ENCODE measurements around the gene MAOA.
"Not testable (repeated sequence)": the region's sequence is repeated elsewhere in the genome, so short reads cannot be mapped to it uniquely, and the experiment has no call there.

Gene MAOA

DNA sequence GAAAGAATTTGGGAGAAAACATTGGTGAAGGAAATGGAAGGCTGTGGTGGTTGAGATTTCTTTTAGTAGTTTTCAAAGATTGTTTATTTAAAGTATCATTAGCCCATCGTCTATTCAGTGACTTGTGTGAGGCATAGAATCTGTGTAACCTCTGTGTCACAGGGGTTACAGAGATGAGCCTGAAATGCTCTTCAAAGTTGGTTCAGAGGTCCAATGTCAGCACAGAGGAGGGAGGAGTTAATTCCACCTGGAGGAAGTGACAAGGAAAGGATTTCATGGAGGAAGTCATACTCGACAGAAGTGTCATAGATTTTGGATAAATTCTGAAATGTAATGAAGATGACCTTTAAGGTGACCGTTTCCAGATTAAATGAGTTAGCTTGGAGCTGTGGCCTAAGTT is 8.2 kb downstream of the MAOA start:
- DNase-seq = no peak

- DNase-seq = no peak
These were observed 8.6 kb downstream of the MAOA start for GRCh38 chrX:43664708-43665107.

GRCh38 chrX:43666311-43666912 is 10.3 kb downstream of the MAOA start:
- DNase-seq = no peak

GRCh38 chrX:43675965-43676628 is 20.0 kb downstream of the MAOA start:
- DNase-seq = not testable (repeated sequence)

DNA sequence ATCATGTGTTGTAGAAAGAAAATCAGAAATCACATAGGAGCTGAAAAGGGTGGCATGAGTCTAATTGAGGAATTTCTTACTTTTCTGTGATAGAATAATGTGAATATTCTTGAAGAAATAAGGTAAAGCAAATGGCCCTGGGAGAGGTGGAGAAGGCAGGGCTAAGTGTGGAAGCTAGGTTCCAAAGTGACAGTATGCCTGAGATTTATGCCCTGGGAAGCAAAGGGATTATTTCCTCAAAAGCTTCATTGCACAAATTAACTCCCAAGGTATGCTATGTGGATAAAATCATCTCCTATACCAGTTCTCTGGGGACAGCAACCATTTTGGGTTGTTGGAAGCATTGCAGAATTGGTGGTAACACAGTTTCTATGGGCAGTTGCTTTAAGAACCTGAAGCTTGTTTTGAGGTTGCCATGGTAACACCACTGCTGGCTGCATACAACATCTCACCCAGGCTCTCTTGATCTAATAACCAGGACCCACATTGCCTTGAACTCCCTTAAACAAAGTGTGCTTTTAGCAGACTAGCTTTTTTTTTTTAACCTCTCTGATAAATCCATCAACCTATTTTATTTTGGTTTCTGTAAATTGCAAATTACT is 21.0 kb downstream of the MAOA start:
- DNase-seq = no peak

DNA sequence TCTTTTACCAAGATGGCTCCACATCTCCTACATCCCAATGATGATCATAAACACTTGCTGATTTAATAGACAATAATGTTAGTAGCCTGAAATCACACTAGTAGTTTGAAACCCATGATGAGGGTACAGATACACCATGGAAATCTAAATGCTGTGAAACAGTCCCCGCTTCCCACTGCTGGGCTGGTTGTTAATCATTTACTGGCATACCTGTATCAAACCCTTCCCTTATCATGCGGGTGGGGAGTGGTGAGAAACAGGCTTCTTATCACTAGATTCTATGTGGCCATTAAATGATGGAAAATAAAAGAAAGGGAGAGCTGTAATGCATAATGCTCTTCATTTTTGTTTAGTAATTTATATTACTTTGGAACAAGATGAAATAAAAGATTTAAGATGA is 21.9 kb downstream of the MAOA start:
- no peak for DNase-seq

DNA sequence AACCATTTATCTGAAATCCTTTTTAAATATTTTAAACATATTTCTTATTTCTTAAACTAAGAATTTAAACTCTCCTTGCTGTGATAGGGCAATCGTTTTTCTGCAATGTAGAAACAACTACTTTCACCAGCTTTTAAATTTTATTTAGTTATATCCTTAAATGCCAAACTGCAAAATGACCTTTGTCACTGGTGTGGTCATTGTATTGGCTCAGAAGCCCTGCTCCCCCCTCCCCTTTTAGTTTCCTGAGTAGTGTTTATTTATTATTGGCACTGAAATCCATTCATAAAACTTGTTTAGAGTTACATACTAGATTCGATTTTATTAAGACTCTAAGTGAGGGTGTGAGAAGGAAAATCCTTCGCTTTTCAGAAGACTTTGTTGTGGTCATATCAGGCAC is 23.0 kb downstream of the MAOA start:
- no peak for DNase-seq

DNA sequence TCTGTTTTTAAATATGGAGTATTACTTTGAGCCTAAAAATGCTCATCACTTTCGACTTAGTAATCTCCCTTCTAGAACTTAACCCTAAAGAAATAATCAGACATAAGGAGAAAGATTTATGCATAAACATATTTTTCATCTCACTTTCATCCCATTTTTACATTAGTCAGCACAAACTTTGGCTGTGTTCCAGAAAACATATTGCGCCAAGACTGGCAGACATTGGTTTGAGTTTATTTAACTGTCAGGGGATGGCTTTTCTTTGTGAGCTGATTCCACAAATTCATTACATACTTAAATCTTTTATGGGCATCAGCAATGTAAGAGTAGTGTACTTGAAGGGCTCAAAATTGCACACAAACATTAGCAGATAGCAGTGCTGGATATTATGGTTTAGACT is 23.7 kb downstream of the MAOA start:
- DNase-seq = no peak

DNA sequence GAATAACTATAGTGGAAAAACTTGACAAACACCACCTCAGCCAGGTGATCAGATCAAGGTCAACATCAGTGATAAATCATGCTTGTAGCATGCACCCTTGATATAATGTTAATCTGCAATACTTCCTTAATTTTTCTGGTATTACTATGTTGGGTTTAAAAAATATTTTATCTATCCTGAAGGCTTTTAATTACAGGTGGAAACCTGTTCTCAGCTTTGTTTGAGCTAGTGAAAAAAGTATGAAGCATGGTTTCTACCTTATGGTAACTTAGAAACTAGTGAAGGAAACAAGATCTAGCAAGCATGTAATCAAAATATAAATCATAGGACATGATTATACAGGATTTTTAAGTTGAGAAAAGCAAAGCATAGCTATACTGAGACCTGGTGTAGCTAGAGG is 26.6 kb downstream of the MAOA start:
- DNase-seq = no peak

GRCh38 chrX:43685221-43685620 is 29.1 kb downstream of the MAOA start:
- no peak for DNase-seq

DNA sequence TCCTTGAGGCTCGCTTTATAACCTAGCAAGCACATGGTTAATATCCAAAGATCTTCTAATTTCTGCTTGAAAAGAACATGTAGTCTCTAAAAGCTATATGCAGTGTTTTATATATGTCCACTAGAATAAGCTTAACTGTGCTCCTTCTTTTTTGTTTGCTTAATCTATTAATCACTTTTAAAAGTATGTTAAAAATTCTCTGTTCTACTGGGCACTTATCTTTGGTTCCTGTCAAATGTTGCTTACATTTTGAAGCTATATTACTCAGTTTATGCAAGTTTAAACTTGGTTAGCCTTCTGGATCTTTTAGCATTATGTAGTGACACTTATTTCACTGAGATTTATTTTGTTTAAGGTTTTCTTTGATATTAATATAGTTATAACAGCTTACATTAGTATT is 32.5 kb downstream of the MAOA start:
- no peak for DNase-seq

- DNase-seq = no peak
These were observed 37.7 kb downstream of the MAOA start for GRCh38 chrX:43693602-43694406.

- no peak for DNase-seq
These were observed 43.4 kb downstream of the MAOA start for GRCh38 chrX:43699475-43699874.

DNA sequence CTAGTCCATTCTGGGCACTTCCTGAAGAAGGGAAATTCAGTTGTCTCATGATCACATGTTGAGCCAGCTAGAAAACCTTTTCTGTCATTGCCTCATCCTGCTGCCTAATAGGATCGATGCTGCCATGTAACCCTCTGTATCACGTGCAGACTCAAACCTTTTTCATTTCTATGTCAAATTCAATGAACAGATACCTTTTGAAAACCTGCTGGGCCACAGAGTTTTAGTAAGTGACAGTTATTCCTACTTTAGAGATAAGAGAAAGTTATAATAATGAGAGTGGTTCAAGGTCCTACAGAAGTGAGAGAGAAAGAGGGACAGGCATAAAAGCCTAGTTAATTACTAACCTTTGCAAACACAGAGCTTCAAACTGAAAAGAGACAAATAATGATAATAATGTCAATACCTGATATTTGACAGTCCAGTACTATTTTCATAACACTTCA is 46.0 kb downstream of the MAOA start:
- no peak for DNase-seq

GRCh38 chrX:43702660-43703059 is 46.6 kb downstream of the MAOA start:
- DNase-seq = no peak

GRCh38 chrX:43703211-43703791 is 47.2 kb downstream of the MAOA start:
- no peak for DNase-seq

GRCh38 chrX:43706786-43707370 is 50.8 kb downstream of the MAOA start:
- DNase-seq = no peak

- DNase-seq = no peak
These were observed 51.9 kb downstream of the MAOA start for GRCh38 chrX:43707812-43708548.

DNA sequence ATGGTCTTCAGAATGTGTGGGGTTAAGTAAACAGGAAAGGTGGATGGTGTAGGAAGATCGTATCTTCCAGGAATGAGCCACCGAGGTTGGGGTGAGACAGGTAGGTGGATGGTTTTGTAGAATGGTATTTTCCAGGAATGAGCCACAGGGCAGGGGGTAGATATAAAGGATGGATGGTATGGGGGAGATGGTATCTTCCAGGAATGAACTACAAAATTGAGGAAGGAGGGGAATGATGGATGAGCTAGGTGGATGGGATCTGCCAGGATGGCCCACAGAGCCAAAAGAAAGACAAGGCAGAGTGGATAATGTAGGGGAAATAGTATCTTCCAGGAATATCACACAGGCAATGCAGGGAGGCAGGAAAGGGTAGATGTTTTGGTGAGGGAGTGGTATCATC is 60.0 kb downstream of the MAOA start:
- DNase-seq = no peak

- DNase-seq = no peak
These were observed 60.6 kb downstream of the MAOA start for GRCh38 chrX:43716696-43717095.

- DNase-seq = no peak
These were observed 61.1 kb downstream of the MAOA start for GRCh38 chrX:43717161-43717560.

GRCh38 chrX:43718081-43718480 is 62.0 kb downstream of the MAOA start:
- DNase-seq = no peak

Measured in NCI-H1092 (cell line).